ENCODE results near the gene DIP2A. TPM values are rescaled to one million over a fixed set of nuclear protein-coding genes. Genes with fewer than 3 reads are reported as not detected.

The DIP2A gene
- total RNA-seq, 4 donors from 2014 or later = 42.3 to 141 (median 52.8) TPM

GRCh38 chr21:46562964-46563607 is 104.4 kb downstream of the DIP2A start:
- peaks cover 89% of the 10 kb centered on the region for H3K36me3 ChIP-seq
- no peaks in the 10 kb centered on the region for H3K9me3 ChIP-seq
- H3K4me3 ChIP-seq = no peak overlapping the region
- no peaks in the 10 kb centered on the region for H3K4me1 ChIP-seq
- no peak overlapping the region for H3K27ac ChIP-seq
- TF ChIP-seq, protein P1, sequence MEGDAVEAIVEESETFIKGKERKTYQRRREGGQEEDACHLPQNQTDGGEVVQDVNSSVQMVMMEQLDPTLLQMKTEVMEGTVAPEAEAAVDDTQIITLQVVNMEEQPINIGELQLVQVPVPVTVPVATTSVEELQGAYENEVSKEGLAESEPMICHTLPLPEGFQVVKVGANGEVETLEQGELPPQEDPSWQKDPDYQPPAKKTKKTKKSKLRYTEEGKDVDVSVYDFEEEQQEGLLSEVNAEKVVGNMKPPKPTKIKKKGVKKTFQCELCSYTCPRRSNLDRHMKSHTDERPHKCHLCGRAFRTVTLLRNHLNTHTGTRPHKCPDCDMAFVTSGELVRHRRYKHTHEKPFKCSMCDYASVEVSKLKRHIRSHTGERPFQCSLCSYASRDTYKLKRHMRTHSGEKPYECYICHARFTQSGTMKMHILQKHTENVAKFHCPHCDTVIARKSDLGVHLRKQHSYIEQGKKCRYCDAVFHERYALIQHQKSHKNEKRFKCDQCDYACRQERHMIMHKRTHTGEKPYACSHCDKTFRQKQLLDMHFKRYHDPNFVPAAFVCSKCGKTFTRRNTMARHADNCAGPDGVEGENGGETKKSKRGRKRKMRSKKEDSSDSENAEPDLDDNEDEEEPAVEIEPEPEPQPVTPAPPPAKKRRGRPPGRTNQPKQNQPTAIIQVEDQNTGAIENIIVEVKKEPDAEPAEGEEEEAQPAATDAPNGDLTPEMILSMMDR (IDR thresholded peaks at IDR 0.05) = no peak
- TF ChIP-seq EP300 (IDR thresholded peaks at IDR 0.05) = no peak
- no peak for TF ChIP-seq POLR2AphosphoS5 (IDR thresholded peaks at IDR 0.05)
- TF ChIP-seq POLR2A (IDR thresholded peaks at IDR 0.05) = no peak
- no peaks in the 10 kb centered on the region for H3K27me3 ChIP-seq
- WGBS = 93% methylated on average over 10 of the region's 14 CpGs
- no peak for DNase-seq (ENCODE audit: low spot score in 2 of 2)

GRCh38 chr21:46564391-46564790 is 105.7 kb downstream of the DIP2A start:
- no peaks in the 10 kb centered on the region for H3K9me3 ChIP-seq
- WGBS = 80% methylated on average over 3 of the region's 10 CpGs
- no peak overlapping the region for H3K4me3 ChIP-seq
- no peaks in the 10 kb centered on the region for H3K4me1 ChIP-seq
- peaks cover 92% of the 10 kb centered on the region for H3K36me3 ChIP-seq
- TF ChIP-seq EP300 (IDR thresholded peaks at IDR 0.05) (no peak), POLR2A (IDR thresholded peaks at IDR 0.05) (no peak), POLR2AphosphoS5 (IDR thresholded peaks at IDR 0.05) (no peak)
- TF ChIP-seq, protein P1 (IDR thresholded peaks at IDR 0.05) = no peak
- H3K27ac ChIP-seq = no peak overlapping the region
- DNase-seq (ENCODE audit: low spot score in 2 of 2) = no peak
- no peaks in the 10 kb centered on the region for H3K27me3 ChIP-seq

DNA sequence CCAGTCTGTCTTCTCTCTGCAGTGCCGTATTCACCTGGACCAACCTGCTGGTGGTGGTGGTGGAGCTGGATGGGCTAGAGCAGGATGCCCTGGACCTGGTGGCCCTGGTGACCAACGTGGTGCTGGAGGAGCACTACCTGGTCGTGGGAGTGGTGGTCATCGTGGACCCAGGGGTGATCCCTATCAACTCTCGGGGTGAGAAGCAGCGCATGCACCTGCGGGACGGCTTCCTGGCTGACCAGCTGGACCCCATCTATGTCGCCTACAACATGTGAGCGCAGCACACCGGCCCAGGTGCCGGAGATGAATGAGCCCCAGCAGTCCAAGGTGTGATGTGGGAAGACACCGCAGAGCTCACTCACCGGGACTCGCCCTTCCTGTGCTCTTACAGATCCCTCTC is 108.7 kb downstream of the DIP2A start:
- Histone ChIP-seq H3K4me1 (no peaks in the 10 kb centered on the region), H3K4me3 (no peak overlapping the region), H3K27ac (no peak overlapping the region), H3K27me3 (no peaks in the 10 kb centered on the region), H3K36me3 (peaks cover 87% of the 10 kb centered on the region), H3K9me3 (no peaks in the 10 kb centered on the region)
- 96% methylated on average over 15 of the region's 15 CpGs for WGBS
- DNase-seq (ENCODE audit: low spot score in 2 of 2) = peak in 1 of 2 donors; percentile 72
- TF ChIP-seq POLR2A (IDR thresholded peaks at IDR 0.05) (no peak), EP300 (IDR thresholded peaks at IDR 0.05) (no peak), POLR2AphosphoS5 (IDR thresholded peaks at IDR 0.05) (no peak)
- TF ChIP-seq, protein P1 (IDR thresholded peaks at IDR 0.05) = no peak

DNA sequence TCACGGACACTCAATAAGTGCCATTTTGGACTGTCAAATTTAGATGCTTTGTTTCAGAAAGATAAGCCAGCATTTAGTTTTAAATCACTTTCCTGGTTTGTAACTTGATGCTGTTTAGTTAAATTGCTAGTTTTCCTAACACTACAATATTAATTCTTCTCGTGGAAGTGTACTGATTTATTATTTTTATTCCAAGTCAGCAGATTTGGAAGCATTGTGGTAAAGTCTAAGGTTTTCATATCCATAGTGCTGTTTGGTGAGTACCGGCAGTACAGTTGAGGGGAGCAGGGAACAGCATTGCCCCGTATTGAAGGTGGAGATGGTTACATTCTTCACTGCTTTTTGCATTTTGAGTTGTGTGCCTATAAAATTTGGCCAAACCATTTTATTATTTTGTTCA is 109.9 kb downstream of the DIP2A start:
- TF ChIP-seq EP300 (IDR thresholded peaks at IDR 0.05) = no peak
- no peak for TF ChIP-seq POLR2AphosphoS5 (IDR thresholded peaks at IDR 0.05)
- no peak for TF ChIP-seq POLR2A (IDR thresholded peaks at IDR 0.05)
- TF ChIP-seq, protein P1 (IDR thresholded peaks at IDR 0.05) = no peak
- Histone ChIP-seq H3K4me1 (no peaks in the 10 kb centered on the region), H3K27me3 (no peaks in the 10 kb centered on the region), H3K27ac (no peak overlapping the region), H3K9me3 (no peaks in the 10 kb centered on the region), H3K36me3 (peaks cover 83% of the 10 kb centered on the region), H3K4me3 (no peak overlapping the region)
- no peak for DNase-seq (ENCODE audit: low spot score in 2 of 2)
- WGBS = 96% methylated on average over 4 of the region's 4 CpGs

- Histone ChIP-seq H3K27me3 (no peaks in the 10 kb centered on the region), H3K36me3 (peaks cover 78% of the 10 kb centered on the region), H3K27ac (no peak overlapping the region), H3K4me1 (no peaks in the 10 kb centered on the region), H3K9me3 (no peaks in the 10 kb centered on the region), H3K4me3 (no peak overlapping the region)
- DNase-seq (ENCODE audit: low spot score in 2 of 2) = no peak
- no peak for TF ChIP-seq POLR2AphosphoS5 (IDR thresholded peaks at IDR 0.05)
- TF ChIP-seq EP300 (IDR thresholded peaks at IDR 0.05) = no peak
- TF ChIP-seq, protein P1 (IDR thresholded peaks at IDR 0.05) = no peak
- TF ChIP-seq POLR2A (IDR thresholded peaks at IDR 0.05) = no peak
- 91% methylated on average over 1 of the region's 1 CpG for WGBS
Observed at GRCh38 chr21:46569081-46569480, 110.4 kb downstream of the DIP2A start.

Measured in suprapubic skin (tissue), 4 donors.